ENCODE data around the gene ACOX1.

DNA sequence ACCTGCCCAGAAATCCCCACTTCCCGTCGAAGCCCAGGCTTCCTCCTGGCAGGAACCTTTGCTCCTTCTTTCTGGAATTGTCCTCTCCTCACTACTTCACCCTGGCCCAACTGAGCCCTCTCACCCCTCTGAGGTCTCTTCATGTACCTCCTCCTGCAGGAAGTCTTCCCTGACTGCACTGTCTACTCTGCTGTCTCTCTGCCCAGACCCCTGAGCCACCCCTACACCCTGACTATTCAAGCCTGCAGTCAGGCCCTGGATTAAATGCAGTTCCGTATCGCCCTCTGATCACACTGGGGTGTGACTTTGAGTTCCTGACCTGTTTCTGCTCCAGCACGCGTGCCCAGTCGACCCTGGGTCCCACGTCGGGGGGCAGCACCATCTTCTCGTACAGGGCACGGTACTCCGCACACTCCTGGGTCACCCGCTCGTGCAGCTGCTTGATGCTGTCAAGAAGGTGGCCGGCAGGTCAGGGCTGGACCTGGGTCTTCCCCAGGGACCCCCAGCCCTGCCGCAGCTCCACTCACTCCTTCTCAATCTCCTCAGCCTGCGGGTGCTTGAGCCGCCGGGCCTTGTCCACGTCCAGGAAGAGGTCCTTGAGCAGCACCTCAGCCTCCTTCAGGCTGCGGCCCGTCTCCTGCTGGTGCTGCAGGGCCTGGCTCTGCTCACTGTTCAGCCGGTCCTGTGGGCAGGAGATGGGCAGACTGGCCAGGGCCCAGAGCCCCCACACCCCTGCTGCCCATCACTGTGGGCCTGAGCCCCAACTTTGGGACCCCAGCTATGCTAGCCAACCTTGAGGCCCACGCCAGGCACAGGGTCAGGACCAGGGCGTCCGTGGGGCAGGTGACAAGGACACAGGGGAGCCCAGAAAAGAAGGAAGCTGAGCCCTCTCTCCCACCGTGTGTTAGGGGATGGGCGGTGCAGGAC is 44.3 kb upstream of the ACOX1 start:
- TF ChIP-seq POLR2AphosphoS5 (IDR thresholded peaks at IDR 0.05; ENCODE audit: low read depth, low read length) (no peak), POLR2A (IDR thresholded peaks at IDR 0.05; ENCODE audit: low read depth, low read length) (no peak), PAX5 (IDR thresholded peaks at IDR 0.05; ENCODE audit: insufficient read depth, low read length, severe bottlenecking) (no peak), TAF1 (IDR thresholded peaks at IDR 0.05; ENCODE audit: low read depth, low read length) (no peak), SPI1 (IDR thresholded peaks at IDR 0.05; ENCODE audit: low read depth, low read length) (no peak)
